Measurements from ENCODE around the gene CCDC9. TPM values are rescaled to one million over a fixed set of nuclear protein-coding genes. Genes with fewer than 3 reads are reported as not detected.

CCDC9 gene
- polyA plus RNA-seq, 1 experiment = 5.0 TPM

GRCh38 chr19:47232422-47233211, 23.7 kb upstream of the CCDC9 start:
- H3K27ac ChIP-seq (ENCODE audit: low read depth, low read length) = peak overlapping the region; percentile 85
- TF ChIP-seq, protein P1, sequence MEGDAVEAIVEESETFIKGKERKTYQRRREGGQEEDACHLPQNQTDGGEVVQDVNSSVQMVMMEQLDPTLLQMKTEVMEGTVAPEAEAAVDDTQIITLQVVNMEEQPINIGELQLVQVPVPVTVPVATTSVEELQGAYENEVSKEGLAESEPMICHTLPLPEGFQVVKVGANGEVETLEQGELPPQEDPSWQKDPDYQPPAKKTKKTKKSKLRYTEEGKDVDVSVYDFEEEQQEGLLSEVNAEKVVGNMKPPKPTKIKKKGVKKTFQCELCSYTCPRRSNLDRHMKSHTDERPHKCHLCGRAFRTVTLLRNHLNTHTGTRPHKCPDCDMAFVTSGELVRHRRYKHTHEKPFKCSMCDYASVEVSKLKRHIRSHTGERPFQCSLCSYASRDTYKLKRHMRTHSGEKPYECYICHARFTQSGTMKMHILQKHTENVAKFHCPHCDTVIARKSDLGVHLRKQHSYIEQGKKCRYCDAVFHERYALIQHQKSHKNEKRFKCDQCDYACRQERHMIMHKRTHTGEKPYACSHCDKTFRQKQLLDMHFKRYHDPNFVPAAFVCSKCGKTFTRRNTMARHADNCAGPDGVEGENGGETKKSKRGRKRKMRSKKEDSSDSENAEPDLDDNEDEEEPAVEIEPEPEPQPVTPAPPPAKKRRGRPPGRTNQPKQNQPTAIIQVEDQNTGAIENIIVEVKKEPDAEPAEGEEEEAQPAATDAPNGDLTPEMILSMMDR (IDR thresholded peaks at IDR 0.05; ENCODE audit: low read depth, low read length) = no peak
- CTCF ChIA-PET = interaction anchor here (0.9 to 2.3 kb wide), 5 partner anchors 11 to 83 kb away, joined by 3 to 18 read pairs (median 9); no protein-coding TSS in a partner anchor
- no peaks in the 10 kb centered on the region; the same call in 1 of the 2 replicates for H3K9me3 ChIP-seq (ENCODE audit: control insufficient read depth, insufficient read depth, low read length)
- peak overlapping the region; percentile 58 for H3K4me3 ChIP-seq (ENCODE audit: low read depth, low read length)
- DNase-seq (ENCODE audit: low read depth, low spot score) = no peak
- no peaks in the 10 kb centered on the region for H3K27me3 ChIP-seq (ENCODE audit: control insufficient read depth, insufficient read depth, low read length)
- POLR2A ChIA-PET = interaction anchor here (0.7 to 1.3 kb wide), 3 partner anchors 11 to 420 kb away, joined by 6 to 9 read pairs (median 6); no protein-coding TSS in a partner anchor

DNA sequence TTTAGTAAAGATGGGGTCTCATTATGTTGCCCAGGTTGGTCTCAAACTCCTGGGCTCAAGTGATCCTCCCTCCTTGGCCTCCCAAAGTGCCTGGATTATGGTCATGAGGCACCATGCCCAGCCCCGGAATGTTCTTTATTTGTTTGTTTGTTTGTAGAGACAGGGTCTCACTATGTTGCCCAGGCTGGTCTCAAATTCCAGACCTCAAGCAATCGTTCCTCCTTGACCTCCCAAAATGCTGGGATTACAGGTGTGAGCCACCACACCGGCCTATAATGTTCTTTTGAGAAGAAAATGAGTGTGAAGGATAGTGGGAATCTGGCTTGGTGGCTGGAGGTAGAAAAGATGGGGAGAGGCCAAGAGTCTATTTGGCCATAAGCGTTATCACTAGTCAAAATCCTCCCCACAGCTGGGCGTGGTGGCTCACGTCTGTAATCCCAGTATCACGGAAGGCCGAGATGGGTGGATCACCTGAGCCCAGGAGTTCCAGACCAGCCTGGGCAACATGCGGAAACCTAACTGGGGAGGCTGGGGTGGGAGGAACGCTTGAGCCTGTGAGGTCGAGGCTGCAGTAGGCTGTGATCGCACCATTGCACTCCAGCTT, 20.2 kb upstream of the CCDC9 start:
- no peak for DNase-seq (ENCODE audit: low read depth, low spot score)
- no peaks in the 10 kb centered on the region; the same call in 1 of the 2 replicates for H3K9me3 ChIP-seq (ENCODE audit: control insufficient read depth, insufficient read depth, low read length)
- H3K4me3 ChIP-seq (ENCODE audit: low read depth, low read length) = no peak overlapping the region
- H3K27ac ChIP-seq (ENCODE audit: low read depth, low read length) = no peak overlapping the region
- H3K27me3 ChIP-seq (ENCODE audit: control insufficient read depth, insufficient read depth, low read length) = no peaks in the 10 kb centered on the region
- ChIA-PET CTCF (interaction anchor here (1.0 to 2.1 kb wide), 2 partner anchors 8 to 12 kb away, joined by 5 to 10 read pairs; no protein-coding TSS in a partner anchor), POLR2A (no interaction called here)
- TF ChIP-seq, protein P1 (IDR thresholded peaks at IDR 0.05; ENCODE audit: low read depth, low read length) = no peak

GRCh38 chr19:47239152-47239551, 17.2 kb upstream of the CCDC9 start:
- TF ChIP-seq, protein P1 (IDR thresholded peaks at IDR 0.05; ENCODE audit: low read depth, low read length) = no peak
- Histone ChIP-seq H3K27ac (ENCODE audit: low read depth, low read length) (no peak overlapping the region), H3K4me3 (ENCODE audit: low read depth, low read length) (peak overlapping the region; percentile 53), H3K9me3 (ENCODE audit: control insufficient read depth, insufficient read depth, low read length) (no peaks in the 10 kb centered on the region; the same call in 1 of the 2 replicates), H3K27me3 (ENCODE audit: control insufficient read depth, insufficient read depth, low read length) (no peaks in the 10 kb centered on the region)
- POLR2A ChIA-PET = interaction anchor here (0.7 to 3.4 kb wide), 3 partner anchors 13 to 62 kb away, joined by 3 to 29 read pairs (median 4); no protein-coding TSS in a partner anchor
- DNase-seq (ENCODE audit: low read depth, low spot score) = no peak
- CTCF ChIA-PET = interaction anchor here (1.1 to 1.3 kb wide), 3 partner anchors 8 to 399 kb away, joined by 3 to 6 read pairs (median 6); no protein-coding TSS in a partner anchor

- CTCF ChIA-PET = interaction anchor here (1.1 to 1.3 kb wide), 3 partner anchors 8 to 399 kb away, joined by 3 to 6 read pairs (median 6); no protein-coding TSS in a partner anchor
- TF ChIP-seq, protein P1 (IDR thresholded peaks at IDR 0.05; ENCODE audit: low read depth, low read length) = no peak
- Histone ChIP-seq H3K4me3 (ENCODE audit: low read depth, low read length) (peak overlapping the region; percentile 53), H3K9me3 (ENCODE audit: control insufficient read depth, insufficient read depth, low read length) (no peaks in the 10 kb centered on the region; the same call in 1 of the 2 replicates), H3K27ac (ENCODE audit: low read depth, low read length) (no peak overlapping the region), H3K27me3 (ENCODE audit: control insufficient read depth, insufficient read depth, low read length) (no peaks in the 10 kb centered on the region)
- POLR2A ChIA-PET = interaction anchor here (0.7 to 3.4 kb wide), 4 partner anchors 13 to 63 kb away, joined by 3 to 29 read pairs (median 4); no protein-coding TSS in a partner anchor
- no peak for DNase-seq (ENCODE audit: low read depth, low spot score)
Measured at GRCh38 chr19:47239610-47240296, 16.6 kb upstream of the CCDC9 start.

Data from AG04450 (cell line).